Thyroid gland (tissue), 4 donors: Measurements from ENCODE around the gene ALDH5A1. TPM values are rescaled to one million over a fixed set of nuclear protein-coding genes. Genes with fewer than 3 reads are reported as not detected.

Source experiments
- DNase-seq, 2 donors: peaks; one replicate each; pipeline ENCODE4 v3.0.0-alpha.2; 2019
- H3K27ac ChIP-seq, 3 donors: fragments of 200-600 bp; sonication (generic); 1 replicate in 2 of 3; 2 replicates in 1 of 3; pipeline ENCODE4 v1.5.1; 2016 to 2019; ENCODE audit warnings: mild to moderate bottlenecking in 1 of 3, moderate library complexity in 1 of 3
- H3K27me3 ChIP-seq: fragments of 200-600 bp; sonication (generic); one replicate; pipeline ENCODE4 v1.5.1; 2019
- H3K36me3 ChIP-seq, 2 donors: fragments of 200-600 bp; sonication (generic); one replicate each; pipeline ENCODE4 v1.5.1; 2016 to 2019
- H3K4me1 ChIP-seq, 2 donors: fragments of 200-600 bp; sonication (generic); one replicate each; pipeline ENCODE4 v1.5.1; 2017 to 2019
- H3K4me3 ChIP-seq, 3 donors: fragments of 200-600 bp; sonication (generic); replicated peaks in 1 of 3; 1 replicate in 2 of 3; 2 replicates in 1 of 3; pipeline ENCODE4 v1.5.1; 2016; ENCODE audit warnings: mild to moderate bottlenecking in 1 of 3
- H3K9me3 ChIP-seq: fragments of 200-600 bp; sonication (generic); one replicate; pipeline ENCODE4 v1.5.1; 2017
- POLR2A ChIP-seq, 2 donors: fragments of 450-650 bp; IDR thresholded peaks; one replicate each; pipeline ENCODE4 v1.6.1; 2017; ENCODE audit warnings: antibody characterized with exemption in 2 of 2, mild to moderate bottlenecking in 2 of 2, moderate library complexity in 1 of 2
- WGBS, 2 donors: methylation state at CpG; one replicate each; pipeline ENCODE4 v1.1.5; 2017; 5-methylcytosine and 5-hydroxymethylcytosine counted together
- intact Hi-C: fragments of 100-400 bp; cut with DNase I; formaldehyde crosslinking; loops from one replicate; pipeline ENCODE4 v1.15.1; 2023
- total RNA-seq, 4 donors: library from RNA; depleted of rRNA; stranded (reverse); fragments of >200 nt; gene quantifications; one replicate each; pipeline ENCODE4 v1.2.3, GENCODE V29; 2016
- TF ChIP-seq, protein P1 (sequence below), 6 experiments: fragments of 200-600 bp in 3 of 6; fragments of 450-650 bp in 3 of 6; sonication (generic) in 3 of 6; IDR thresholded peaks; one replicate each; pipeline ENCODE4 v1.5.1; 2016 to 2019; ENCODE audit warnings: antibody characterized with exemption in 6 of 6, mild to moderate bottlenecking in 2 of 6, inconsistent platforms in 1 of 6, moderate library complexity in 1 of 6

The ALDH5A1 gene
- total RNA-seq, 4 donors from 2014 or later, result 10.7 to 20.4 (median 18.8) TPM

DNA sequence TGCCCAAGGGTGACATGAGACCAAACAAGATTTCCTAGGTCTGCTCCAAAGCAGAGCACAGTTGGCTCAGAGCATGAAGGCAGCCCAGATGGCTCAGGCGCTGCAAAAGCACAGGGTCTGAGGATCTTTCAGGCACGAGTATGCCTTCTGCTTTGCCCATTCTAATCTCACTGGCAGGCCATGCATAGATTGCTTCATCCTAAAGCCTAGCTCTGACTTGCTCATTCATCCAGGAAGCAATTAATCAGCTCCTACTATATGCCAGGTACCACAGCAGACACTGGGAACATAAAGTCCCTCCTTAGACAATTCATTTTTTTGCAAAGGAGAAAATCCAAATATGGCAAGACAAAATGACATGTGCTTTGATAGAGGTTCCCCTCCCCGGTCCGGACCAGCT is 36.6 kb upstream of the ALDH5A1 start:
- Histone ChIP-seq H3K27me3 (no peaks in the 10 kb centered on the region), H3K9me3 (no peaks in the 10 kb centered on the region), H3K4me1 (no peaks in the 10 kb centered on the region), H3K36me3 (no peaks in the 10 kb centered on the region), H3K4me3 (no peak overlapping the region), H3K27ac (no peak overlapping the region)
- TF ChIP-seq, protein P1, sequence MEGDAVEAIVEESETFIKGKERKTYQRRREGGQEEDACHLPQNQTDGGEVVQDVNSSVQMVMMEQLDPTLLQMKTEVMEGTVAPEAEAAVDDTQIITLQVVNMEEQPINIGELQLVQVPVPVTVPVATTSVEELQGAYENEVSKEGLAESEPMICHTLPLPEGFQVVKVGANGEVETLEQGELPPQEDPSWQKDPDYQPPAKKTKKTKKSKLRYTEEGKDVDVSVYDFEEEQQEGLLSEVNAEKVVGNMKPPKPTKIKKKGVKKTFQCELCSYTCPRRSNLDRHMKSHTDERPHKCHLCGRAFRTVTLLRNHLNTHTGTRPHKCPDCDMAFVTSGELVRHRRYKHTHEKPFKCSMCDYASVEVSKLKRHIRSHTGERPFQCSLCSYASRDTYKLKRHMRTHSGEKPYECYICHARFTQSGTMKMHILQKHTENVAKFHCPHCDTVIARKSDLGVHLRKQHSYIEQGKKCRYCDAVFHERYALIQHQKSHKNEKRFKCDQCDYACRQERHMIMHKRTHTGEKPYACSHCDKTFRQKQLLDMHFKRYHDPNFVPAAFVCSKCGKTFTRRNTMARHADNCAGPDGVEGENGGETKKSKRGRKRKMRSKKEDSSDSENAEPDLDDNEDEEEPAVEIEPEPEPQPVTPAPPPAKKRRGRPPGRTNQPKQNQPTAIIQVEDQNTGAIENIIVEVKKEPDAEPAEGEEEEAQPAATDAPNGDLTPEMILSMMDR (IDR thresholded peaks at IDR 0.05), result no peak
- no peak for TF ChIP-seq POLR2A (IDR thresholded peaks at IDR 0.05)
- intact Hi-C loops, result no loop called here
- no peak for DNase-seq
- 66 to 87% methylated on average over 4 of the region's 4 CpGs for WGBS, 2 donors

DNA sequence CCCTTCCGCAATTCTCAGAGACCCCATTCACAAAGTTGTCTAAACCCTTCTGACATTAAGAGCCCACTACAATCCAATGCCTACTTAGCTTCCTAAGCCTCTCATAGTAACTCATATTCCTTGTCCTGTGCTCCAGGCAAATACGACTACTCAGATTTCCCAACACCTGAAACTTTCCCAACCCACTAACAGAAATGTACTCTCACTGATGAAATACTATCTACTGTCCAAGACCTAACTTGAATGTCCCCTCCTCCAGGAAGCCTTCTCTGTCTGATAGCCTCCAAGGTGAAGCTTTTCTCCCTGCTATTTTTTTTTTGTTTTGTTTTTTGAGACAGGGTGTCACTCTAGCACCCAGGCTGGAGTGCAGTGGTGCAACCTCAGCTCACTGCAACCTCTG is 35.8 kb upstream of the ALDH5A1 start:
- Histone ChIP-seq H3K27me3 (no peaks in the 10 kb centered on the region), H3K4me3 (no peak overlapping the region), H3K27ac (no peak overlapping the region), H3K4me1 (no peaks in the 10 kb centered on the region), H3K9me3 (no peaks in the 10 kb centered on the region), H3K36me3 (no peaks in the 10 kb centered on the region)
- intact Hi-C loops, result no loop called here
- WGBS, 2 donors, result 94 to 96% methylated on average over 2 of the region's 2 CpGs
- no peak for DNase-seq
- TF ChIP-seq POLR2A (IDR thresholded peaks at IDR 0.05), result no peak
- TF ChIP-seq, protein P1 (IDR thresholded peaks at IDR 0.05), result no peak

DNA sequence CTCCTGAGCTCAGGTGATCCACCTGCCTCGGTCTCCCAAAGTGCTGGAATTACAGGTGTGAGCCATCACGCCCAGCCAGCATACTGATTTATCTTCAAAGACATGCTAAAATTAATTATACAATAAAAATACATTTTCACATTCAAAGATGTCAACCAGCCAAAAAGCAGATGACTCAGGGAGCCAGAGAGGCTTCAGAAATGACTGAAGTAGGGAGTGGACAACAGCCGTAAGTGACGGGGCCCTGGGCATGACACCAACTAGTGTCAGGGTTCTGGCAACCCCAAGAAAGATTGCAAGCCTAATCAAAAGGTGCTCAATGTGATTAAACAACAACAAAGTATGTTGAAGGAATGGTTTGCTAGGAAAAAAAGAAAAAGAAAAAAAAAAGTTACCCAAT is 33.8 kb upstream of the ALDH5A1 start:
- Histone ChIP-seq H3K4me1 (no peaks in the 10 kb centered on the region), H3K27me3 (no peaks in the 10 kb centered on the region), H3K36me3 (no peaks in the 10 kb centered on the region), H3K4me3 (no peak overlapping the region), H3K27ac (no peak overlapping the region), H3K9me3 (no peaks in the 10 kb centered on the region)
- intact Hi-C loops, result no loop called here
- no peak for DNase-seq
- TF ChIP-seq POLR2A (IDR thresholded peaks at IDR 0.05), result no peak
- TF ChIP-seq, protein P1 (IDR thresholded peaks at IDR 0.05), result no peak
- WGBS, 2 donors, result 91 to 95% methylated on average over 4 of the region's 4 CpGs

DNA sequence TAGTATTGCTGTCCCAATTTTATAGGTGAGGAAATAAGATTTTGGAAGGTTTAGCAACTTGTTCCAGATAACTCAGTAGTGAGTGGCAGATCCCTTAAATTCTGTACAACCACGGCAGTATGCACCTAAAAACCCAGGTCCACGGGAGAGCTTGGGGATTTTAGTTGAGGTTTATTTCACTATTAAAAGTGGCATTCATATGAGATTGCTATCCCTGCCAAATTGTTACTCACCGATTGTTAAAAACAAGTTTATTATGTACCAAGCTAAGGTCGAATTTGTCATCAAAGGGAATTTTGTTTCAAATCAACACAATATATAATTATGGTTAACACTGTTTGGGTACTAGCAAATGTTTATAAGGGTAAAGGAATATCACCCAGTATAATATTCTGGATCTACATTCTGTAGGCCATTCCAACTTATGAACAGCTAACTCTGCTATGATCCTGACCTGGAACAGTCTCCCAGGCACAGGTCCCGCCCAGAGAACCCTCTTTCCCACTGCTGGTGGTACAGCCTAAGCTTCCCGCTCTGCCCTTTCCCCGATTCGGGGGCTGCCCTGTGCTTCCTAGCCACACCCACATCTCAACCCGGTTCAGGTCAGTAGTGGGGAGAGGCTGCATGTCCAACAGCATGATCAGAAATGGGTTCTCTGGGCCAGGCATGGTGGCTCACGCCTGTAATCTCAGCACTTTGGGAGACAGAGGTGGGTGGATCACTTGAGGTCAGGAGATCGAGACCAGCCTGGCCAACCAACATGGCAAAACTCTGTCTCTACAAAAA is 30.3 kb upstream of the ALDH5A1 start:
- H3K27me3 ChIP-seq, result no peaks in the 10 kb centered on the region
- WGBS, 2 donors, result 91 to 93% methylated on average over 9 to 11 of the region's 11 CpGs
- intact Hi-C loops, result no loop called here
- TF ChIP-seq POLR2A (IDR thresholded peaks at IDR 0.05), result no peak
- TF ChIP-seq, protein P1 (IDR thresholded peaks at IDR 0.05), result no peak
- no peak overlapping the region for H3K27ac ChIP-seq
- no peaks in the 10 kb centered on the region for H3K4me1 ChIP-seq
- H3K4me3 ChIP-seq, result no peak overlapping the region
- H3K9me3 ChIP-seq, result no peaks in the 10 kb centered on the region
- DNase-seq, result no peak
- H3K36me3 ChIP-seq, result no peaks in the 10 kb centered on the region

DNA sequence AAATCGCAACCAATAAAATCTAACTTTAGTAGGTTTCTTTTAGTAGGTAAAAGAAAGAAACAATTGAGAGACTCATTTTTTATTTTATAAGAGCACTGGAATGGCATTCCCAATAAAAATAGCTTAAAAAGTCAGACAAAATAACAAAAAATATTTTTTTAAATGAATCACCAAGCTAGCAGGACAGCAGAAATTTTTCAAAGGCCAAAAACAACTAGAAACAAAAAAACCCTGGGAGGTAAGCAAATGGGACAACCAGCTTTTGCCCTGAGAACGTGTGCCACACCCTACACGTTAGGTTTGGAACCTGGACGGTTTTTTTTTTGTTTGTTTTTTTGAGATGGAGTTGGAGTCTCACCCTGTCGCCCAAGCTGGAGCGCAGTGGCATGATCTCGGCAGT is 25.0 kb upstream of the ALDH5A1 start:
- intact Hi-C loops, result no loop called here
- TF ChIP-seq POLR2A (IDR thresholded peaks at IDR 0.05), result no peak
- TF ChIP-seq, protein P1 (IDR thresholded peaks at IDR 0.05), result no peak
- Histone ChIP-seq H3K36me3 (no peaks in the 10 kb centered on the region), H3K9me3 (no peaks in the 10 kb centered on the region), H3K27ac (no peak overlapping the region), H3K27me3 (no peaks in the 10 kb centered on the region), H3K4me1 (no peaks in the 10 kb centered on the region), H3K4me3 (no peak overlapping the region)
- 91% methylated on average over 7 of the region's 7 CpGs for WGBS, 2 donors
- DNase-seq, result no peak
